SU-DHL-6 (cell line): ENCODE data around the gene TMEM43.

Experiments used
- EZH2phosphoT487 ChIP-seq: fragments of 200-600 bp; sonication (generic), shearing (Covaris generic); conservative IDR thresholded peaks from 2 replicates; pipeline ENCODE4 v1.6.1; 2018; ENCODE audit warnings: mild to moderate bottlenecking, antibody characterized with exemption, low read length, moderate library complexity, mixed read lengths
- TF ChIP-seq, protein P1 (sequence below): fragments of 200-600 bp; sonication (generic); IDR thresholded peaks from one replicate; pipeline ENCODE4 v1.5.1; 2017; ENCODE audit warnings: antibody characterized with exemption, mild to moderate bottlenecking, low read length, moderate library complexity; ENCODE audit not compliant: insufficient read depth, poor library complexity, severe bottlenecking

DNA sequence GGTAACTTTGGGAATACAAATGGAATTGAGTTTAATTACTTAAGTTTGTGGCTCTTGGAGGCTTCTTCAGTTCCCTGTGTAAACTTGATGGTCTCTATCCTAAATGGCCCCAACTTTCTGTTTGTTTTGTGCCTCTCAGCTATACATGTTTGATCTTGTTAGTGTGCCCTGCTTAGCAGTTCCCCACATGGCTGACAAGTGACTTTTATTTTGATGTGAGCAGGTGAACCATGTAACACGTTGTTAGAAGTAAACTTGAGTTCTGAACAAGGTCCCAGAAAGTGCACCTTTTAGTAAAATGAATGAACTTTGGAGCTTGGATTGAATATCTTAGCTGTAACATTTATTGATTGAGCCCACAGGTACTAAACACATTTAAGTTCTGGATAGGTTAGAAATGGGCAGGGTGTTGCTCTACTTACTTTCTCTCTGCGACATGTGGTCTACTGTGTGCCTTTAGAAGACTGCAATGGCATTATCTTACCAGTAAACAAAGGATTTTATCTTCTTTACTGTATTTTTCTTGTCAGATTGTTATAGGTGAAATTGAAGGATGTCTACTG is 58.2 kb downstream of the TMEM43 start:
- TF ChIP-seq, protein P1, sequence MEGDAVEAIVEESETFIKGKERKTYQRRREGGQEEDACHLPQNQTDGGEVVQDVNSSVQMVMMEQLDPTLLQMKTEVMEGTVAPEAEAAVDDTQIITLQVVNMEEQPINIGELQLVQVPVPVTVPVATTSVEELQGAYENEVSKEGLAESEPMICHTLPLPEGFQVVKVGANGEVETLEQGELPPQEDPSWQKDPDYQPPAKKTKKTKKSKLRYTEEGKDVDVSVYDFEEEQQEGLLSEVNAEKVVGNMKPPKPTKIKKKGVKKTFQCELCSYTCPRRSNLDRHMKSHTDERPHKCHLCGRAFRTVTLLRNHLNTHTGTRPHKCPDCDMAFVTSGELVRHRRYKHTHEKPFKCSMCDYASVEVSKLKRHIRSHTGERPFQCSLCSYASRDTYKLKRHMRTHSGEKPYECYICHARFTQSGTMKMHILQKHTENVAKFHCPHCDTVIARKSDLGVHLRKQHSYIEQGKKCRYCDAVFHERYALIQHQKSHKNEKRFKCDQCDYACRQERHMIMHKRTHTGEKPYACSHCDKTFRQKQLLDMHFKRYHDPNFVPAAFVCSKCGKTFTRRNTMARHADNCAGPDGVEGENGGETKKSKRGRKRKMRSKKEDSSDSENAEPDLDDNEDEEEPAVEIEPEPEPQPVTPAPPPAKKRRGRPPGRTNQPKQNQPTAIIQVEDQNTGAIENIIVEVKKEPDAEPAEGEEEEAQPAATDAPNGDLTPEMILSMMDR: no peak
- TF ChIP-seq EZH2phosphoT487: no peak
